ENCODE data around the gene RABGAP1L.
"Not testable (repeated sequence)": the region's sequence is repeated elsewhere in the genome, so short reads cannot be mapped to it uniquely, and the experiment has no call there.

Gene RABGAP1L

DNA sequence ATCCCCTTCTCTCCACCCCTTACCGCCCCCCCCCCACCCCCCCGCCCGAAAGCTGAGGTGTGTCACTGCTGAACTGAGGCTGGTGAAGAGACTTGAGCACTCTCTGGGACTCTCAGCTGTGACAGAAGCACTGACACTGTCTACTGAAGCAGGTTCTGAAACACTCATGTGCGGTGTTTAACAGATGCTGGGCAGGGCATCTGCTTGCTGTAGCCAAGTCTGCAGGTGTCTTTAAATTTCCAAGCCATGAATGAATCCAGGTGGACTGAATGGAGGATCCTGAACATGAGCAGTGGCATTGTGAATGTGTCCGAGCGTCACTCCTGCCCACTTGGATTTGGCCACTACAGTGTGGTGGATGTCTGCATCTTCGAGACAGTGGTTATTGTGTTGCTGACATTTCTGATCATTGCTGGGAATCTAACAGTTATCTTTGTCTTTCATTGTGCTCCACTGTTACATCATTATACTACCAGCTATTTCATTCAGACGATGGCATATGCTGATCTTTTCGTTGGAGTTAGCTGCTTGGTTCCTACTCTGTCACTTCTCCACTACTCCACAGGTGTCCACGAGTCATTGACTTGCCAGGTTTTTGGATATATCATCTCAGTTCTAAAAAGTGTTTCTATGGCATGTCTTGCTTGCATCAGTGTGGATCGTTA lies 288.7 kb downstream of the RABGAP1L start, which contains the start of gene GPR52:
Gene GPR52 (plus strand): TSS at position 99 of the 665 bp plus-strand sequence. CDS start 148 bp downstream, at position 247.
- no peak for DNase-seq (ENCODE audit: low read depth)

DNA sequence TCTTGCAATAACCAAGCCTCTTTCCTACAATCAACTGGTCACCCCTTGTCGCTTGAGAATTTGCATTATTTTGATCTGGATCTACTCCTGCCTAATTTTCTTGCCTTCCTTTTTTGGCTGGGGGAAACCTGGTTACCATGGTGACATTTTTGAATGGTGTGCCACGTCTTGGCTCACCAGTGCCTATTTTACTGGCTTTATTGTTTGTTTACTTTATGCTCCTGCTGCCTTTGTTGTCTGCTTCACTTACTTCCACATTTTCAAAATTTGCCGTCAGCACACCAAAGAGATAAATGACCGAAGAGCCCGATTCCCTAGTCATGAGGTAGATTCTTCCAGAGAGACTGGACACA lies 289.2 kb downstream of the RABGAP1L start:
- DNase-seq (ENCODE audit: low read depth), result no peak

DNA sequence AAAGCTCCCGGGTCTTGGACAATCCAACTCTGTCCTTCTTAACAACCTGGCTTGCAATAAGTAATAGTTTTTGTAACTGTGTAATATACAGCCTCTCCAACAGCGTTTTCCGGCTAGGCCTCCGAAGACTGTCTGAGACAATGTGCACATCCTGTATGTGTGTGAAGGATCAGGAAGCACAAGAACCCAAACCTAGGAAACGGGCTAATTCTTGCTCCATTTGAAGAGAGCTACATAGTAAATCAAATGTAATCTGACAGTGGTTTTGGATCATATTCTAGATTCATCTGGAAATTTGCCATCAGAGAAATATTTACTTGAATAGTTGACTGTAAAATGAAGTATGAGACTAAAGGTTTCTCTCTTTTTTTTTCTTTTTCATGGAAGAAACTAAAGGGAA lies 289.7 kb downstream of the RABGAP1L start:
- no peak for DNase-seq (ENCODE audit: low read depth)

DNA sequence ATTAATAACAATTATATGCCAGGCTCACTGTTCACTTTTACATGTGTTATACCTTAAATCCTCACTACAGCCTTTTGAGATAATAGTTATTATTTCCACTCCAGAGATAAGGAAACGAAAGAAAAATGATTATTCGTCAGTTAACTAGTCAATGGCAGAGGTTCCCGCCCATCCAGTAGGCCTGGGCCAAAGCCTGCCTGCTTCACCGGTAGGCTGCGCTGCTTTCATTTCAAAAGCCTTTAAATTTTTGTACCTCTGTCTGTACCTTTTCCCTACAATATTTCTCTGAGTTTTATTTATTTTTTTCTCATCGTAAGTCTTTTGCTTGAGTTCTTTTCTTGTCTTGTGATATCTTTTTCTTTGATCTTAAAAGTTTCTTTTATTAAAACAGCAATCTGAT lies 292.1 kb downstream of the RABGAP1L start:
- no peak for DNase-seq (ENCODE audit: low read depth)

DNA sequence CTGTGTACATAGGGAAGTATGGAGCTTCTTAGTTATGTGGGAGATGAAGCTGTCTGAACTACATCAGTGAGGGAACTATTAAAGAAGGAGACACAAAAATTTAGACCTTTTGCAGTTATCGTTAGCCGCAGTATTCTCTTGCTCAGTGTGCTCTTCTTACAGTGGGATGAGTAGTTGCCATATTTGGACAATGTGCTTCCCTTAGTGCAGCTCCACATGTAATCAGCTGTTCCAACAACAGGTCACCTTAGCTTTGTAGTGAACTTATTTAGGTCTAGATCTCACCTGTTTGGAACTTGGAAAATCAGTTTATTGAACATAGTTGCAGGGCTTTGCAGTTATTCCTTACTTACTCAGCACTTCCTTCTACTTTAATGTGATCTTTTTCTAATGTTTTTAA lies 306.5 kb downstream of the RABGAP1L start:
- no peak for DNase-seq (ENCODE audit: low read depth)

DNA sequence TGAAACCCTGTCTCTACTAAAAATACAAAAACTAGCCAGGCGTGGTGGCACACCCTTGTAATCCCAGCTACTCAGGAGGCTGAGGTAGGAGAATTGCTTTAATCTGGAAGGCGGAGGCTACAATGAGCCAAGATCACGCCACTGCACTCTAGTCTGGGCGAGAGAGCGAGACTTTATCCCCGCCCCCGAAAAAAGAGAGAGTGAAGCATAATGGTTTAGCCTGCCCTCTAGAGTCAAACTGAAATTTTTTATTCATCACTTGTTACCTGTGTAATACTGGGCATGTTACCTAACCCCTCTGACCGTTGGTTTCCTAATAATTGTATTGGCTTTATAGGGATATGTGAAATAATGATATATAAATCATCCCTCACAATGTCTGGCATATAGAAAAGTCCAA lies 307.3 kb downstream of the RABGAP1L start:
- no peak for DNase-seq (ENCODE audit: low read depth)

DNA sequence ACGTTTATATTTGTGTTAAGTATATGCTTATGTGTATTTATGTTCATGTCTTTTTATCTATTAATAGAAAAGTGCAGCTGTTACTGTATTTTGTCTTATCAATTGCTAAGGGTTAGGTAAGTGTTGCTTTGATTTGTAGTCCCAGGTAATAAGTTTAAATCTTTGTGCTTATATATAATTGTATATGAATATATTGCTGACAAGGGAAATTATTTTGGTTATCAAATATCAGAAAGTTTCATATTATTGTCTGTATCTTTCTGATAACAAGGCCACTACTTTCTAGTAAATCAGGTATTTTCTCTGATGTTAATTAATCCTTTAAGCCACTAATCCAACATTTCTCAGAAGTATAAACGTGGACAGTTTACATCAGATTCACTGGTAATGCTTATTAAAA lies 309.7 kb downstream of the RABGAP1L start:
- DNase-seq (ENCODE audit: low read depth), result no peak

DNA sequence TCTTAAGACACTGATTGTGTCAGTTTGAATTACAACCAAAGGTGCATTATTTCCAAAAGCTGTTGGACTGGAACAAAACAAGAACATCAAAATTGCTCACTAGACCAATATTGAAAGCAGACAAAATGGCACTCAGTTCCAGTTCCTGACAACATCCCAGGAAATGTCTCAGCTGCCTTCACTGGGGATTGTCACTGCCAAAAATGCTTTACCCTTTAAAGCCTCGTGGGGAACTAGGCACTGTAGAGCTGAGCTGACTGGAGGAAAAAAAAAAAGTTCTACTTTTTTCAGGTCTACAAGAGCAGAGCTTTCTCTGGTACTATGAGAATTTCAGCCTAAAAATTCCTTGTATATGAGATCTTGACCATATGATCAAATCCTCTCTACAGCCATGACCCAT lies 310.4 kb downstream of the RABGAP1L start:
- no peak for DNase-seq (ENCODE audit: low read depth)

DNA sequence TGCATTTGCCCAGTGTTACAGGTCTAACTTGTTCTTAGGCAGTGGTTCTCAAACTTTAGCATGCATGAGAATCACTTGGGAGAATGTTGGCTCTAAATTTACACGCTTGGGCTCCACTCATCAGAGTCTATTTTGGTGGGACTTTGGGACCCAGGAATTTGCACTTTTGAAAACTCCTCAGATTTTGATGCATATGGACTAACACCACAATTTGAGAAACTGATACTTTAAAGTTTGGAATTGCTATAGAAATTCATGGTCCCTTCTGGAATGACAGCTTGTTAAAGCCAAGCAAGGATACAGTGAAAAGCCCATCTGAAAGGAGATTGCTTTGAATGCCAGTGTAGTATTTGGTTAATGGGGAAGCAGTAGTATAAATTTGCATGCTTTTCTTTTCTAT lies 320.0 kb downstream of the RABGAP1L start:
- DNase-seq (ENCODE audit: low read depth), result no peak

DNA sequence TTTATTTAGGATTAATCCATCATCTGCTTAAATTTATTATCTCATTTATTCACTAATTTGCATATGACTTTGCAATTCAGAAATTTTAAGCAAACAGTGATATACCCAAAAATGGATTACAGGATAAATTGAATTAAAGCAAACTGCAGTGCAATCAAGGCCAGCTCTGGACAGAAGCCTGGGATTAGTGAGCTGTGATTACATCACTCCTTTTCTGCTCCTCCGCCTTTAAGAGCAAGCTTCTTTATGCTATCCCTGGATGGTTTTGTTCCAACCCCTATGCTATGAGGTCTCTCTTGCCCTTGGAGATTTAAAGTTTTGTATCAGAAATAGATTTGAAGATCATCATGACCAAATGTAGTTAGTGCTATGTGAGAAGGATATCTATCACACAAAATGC lies 321.0 kb downstream of the RABGAP1L start:
- no peak for DNase-seq (ENCODE audit: low read depth)

DNA sequence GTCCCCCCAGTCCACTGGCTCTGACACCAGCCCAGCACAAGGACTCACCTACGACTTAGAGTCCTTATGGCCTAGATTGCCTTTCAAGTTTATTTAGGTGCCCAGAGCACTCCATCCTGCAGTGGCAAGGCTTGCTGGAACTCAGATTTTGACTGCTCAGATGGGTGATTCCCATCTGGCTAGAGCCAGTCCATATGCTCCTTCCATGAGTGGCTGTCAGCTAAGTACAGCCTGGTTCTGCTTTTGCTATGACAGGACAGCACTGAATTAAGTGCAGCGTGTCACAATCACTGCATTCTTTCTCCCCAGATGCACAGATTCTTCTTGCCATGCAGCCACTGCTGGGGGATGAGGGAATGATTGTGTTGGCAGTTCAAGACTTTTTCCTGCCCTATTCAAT lies 332.3 kb downstream of the RABGAP1L start:
- no peak for DNase-seq (ENCODE audit: low read depth)

DNA sequence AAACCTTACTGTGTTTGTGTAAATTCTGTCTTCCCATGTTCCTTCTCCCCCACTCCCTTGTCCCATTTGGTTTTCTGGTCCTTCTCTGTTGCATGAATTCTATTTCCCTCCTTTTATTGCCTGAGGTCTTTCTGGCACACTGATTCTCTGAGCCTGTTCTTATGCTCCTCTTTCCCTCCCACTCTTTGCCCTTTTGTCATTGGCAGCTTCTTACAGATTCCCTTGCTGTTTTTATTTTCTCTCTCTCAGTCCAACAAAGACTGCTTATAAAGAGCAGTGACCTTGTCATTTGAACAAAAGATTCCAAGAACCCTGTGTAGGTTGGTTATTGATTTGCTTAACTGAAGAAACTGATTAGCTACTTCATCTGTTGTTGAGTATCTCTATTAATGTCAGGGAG lies 338.2 kb downstream of the RABGAP1L start:
- no peak for DNase-seq (ENCODE audit: low read depth)

DNA sequence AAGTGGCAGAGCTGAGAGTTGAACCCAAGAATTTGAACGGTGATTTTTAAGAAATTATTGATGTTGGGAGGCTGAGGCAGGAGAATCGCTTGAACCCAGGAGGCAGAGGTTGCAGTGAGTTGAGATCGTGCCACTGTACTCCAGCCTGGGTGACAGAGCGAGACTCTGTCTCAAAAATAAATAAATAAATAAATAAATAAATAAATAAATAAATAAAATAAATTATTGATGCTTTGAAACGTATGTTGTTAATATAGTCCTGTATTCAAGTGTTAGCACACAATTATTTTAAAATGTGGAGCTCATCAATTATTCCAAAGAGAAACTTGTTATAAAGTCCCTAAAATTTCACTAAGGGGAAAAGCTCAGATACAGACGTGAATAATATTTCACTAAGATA lies 357.4 kb downstream of the RABGAP1L start:
- not testable (repeated sequence) for DNase-seq (ENCODE audit: low read depth)

DNA sequence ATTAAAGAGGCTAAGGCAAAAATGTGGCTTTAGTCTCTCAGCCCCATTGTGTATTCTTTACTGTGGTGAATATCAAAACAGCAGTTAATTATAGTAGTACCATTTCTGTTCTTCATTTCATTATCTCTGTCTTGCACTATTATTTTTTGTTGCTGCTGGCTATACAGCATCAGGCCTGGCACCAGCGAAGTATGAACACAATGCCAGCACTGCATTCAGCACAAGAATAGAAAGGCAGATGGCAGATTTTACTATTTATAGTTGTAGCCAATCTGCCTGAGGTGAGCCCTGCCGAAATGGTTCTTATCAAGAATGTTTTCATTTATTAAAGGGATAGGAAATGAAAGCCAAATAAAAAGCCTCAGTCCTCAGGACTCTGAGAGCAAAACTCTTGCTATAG lies 360.5 kb downstream of the RABGAP1L start:
- DNase-seq (ENCODE audit: low read depth), result no peak

DNA sequence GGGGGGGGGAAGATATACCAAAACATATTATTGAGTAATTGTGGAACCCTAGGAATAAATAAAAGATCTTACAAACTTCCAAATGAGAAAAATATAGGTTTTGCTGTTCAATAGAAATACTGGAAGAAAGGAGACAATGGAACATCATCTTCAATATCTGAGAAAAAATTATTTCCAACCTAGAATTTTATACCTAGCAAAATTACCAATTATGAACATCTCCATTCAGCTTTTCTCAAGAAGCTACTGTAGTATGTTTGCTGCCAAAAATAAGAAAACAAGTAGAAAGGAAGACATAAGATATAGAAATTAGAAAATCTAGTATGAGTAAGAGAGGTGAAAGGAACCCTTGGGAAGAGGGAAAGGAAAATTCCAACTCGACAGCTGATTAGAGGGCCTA lies 372.4 kb downstream of the RABGAP1L start:
- DNase-seq (ENCODE audit: low read depth), result no peak

DNA sequence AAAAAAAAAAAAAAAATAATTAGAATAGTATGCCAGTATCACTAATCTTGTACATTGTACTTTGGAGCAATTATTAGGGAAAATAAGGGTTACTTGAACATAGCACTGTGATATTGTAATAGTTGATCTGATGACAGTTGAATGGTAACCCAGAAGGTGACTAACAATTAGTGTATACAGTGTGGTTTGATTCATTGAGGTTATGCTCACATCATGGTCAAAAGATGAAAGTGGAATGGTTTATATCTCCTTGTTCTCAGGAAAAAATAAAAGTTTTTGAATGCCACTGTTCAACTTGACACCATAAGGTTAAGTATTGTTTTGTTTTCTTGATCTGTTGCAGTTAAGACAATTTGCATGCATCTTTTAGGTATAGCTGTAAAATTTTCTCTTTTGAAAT lies 375.5 kb downstream of the RABGAP1L start:
- no peak for DNase-seq (ENCODE audit: low read depth)

DNA sequence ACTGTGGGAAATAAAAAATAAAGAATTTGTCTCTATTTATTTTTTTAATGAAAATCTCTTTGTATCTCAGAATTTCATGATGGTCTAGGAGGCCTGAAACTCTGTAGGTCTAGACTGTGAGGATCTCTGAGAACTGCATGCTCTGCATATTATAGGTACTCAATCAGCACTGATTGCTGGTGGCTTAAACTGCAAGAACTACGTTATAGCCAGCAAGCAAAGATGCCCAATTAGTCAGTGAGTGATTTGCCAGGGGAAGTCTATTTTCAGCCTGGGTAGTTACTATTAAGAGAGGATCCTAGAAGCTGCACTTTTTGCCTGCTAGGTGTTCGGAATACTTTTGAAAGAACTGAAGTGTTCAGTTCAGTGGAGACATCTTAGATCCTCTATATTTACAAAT lies 375.9 kb downstream of the RABGAP1L start:
- no peak for DNase-seq (ENCODE audit: low read depth)

DNA sequence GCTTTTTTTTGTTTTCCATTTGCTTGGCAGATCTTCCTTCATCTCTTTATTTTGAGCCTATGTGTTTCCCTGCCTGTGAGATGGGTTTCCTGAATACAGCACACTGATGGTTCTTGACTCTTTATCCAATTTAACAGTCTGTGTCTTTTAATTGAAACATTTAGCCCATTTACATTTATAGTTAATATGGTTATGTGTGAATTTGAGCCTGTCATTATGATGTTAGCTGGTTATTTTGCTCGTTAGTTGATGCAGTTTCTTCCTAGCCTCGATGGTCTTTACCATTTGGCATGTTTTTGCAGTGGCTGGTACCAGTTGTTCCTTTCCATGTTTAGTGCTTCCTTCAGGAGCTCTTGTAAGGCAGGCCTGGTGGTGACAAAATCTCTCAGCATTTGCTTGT lies 384.1 kb downstream of the RABGAP1L start:
- not testable (repeated sequence) for DNase-seq (ENCODE audit: low read depth)

DNA sequence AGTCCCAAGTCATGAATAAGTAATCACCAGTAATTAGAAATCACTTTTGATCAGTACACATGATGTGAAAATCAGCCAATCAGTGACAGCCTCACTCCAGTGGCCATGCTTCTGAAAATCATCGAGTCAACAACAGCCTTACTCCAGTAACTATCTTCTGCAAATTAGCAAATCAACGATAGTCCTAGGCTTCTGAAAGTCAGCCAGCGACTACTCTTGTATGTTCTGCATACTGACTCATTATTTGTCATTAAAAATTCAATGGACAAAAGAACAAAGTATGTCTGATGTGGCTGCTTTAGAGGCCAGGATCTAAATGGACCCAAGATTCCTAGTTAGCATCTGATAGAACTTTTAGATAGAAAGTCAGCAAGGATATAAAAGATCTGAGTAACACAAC lies 391.0 kb downstream of the RABGAP1L start:
- no peak for DNase-seq (ENCODE audit: low read depth)

DNA sequence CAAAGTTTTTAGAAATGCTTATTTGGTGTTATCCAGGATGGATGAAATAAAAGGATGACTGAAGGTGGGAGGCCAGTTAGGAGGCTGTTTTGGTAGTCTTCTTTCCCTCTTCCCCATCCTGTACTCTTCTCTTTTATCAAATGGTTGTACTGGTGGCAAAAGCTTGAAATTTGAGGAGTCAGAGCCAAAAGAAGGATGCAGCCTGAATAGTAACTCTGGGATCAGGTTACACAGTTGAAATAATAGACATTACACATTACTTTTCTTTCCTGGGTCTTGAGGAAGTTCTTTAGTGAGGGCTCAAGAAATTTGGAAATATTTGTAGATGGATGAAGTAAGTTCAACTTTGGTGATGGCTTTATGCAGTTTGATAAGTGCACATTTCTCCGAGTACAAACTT lies 397.1 kb downstream of the RABGAP1L start:
- no peak for DNase-seq (ENCODE audit: low read depth)

DNA sequence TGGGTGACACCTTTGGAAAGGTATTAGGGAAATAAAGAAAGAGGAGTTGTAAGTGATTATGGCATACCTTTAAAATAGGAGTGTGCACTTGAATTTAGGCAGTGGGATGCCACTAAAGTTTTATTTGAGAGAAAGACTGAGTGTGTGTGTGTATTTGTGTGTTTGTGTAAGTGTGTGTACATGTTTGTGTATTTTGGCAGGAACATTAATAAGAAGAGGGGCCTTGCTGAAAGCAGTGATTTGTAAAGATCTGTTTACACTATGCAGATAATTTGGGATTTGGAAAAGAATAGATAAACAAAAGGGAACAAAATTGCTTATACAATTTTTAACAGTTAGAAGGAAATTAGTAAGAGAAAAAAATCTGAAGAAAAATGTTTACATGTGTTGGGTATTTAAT lies 409.2 kb downstream of the RABGAP1L start:
- DNase-seq (ENCODE audit: low read depth), result no peak

DNA sequence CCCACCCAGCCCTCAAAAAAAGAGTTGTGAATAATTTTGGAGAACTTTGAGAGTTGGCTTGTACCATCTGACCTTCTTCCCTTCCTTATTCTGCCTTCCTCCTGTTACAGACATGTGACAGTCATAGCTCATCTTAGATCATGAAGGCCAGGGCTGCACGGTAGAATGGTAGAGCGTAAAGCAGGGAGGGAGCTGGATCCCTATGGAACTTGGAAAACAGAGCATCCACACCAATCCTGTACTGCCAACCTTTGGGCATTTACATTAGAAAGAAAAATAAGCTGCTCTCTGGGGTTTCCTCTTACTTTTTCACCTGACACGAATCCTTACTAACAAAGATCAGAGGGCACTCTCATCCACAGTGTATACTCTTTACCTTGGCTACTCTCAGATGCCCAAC lies 409.9 kb downstream of the RABGAP1L start:
- no peak for DNase-seq (ENCODE audit: low read depth)

DNA sequence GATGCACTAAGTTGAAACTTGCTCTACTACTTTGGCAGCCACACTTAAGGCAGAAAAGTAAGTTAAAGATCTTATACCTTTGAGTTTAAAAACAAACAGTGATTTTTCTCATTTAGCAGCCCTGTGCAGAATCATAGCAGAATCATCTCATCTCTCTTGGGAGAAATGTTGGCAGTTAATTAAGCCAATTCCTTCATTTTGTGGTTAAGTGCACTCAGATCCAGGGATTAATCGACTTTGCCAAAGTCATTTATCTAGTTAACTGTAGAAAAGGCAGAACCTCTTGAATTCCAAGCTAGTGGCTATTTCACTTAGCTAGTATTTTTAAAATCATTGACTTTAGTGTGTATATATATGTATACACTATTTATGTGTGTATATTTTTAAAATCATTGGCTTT lies 413.5 kb downstream of the RABGAP1L start:
- no peak for DNase-seq (ENCODE audit: low read depth)

DNA sequence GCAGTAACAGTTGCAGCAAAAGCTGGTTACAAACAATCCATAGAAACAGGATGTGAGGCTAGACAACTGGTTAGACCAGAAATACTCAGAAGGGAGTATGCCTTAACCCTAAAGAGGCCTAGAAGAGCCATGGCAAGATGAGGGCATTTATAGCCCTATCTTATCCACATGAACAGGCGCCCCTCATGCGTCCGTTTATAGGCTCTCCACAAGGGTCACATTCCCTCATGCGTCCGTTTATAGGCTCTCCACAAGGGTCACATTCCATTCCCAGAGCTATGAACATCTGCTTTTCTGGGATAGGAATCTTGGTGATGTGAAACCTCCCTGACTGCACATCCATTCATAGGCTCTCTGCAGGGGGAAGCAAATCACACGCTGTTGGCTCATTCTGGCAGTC lies 416.8 kb downstream of the RABGAP1L start:
- not testable (repeated sequence) for DNase-seq (ENCODE audit: low read depth)

DNA sequence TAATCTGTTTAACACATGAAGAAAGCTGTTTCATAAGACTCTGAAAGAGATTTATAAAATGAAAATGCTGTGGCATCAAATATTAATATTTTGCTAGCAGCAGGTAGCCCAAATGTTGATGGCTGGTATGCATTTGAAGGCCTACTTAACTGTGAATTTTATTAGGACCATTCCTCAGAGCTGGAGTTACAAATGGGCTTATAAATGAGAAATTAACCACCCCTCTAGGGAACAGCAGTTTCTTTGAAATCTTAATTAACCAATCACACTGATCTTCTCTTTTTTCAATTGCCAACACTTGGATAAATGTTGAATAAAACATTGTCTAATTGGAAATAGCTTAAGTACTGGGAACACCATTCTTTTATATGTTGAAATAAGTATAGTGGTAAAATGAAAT lies 418.4 kb downstream of the RABGAP1L start:
- no peak for DNase-seq (ENCODE audit: low read depth)

All from activated T-helper 9 cell treated with anti-CD3 and anti-CD28 coated beads, Interleukin-2, amount 50 U/mL, for 16 hours (primary cell).